Measurements from ENCODE around the gene S100A5. TPM values are rescaled to one million over a fixed set of nuclear protein-coding genes. Genes with fewer than 3 reads are reported as not detected.

S100A5 gene
- total and polyA plus RNA-seq, 2 of the 8 experiments (the other 6 are each of a cell fraction or from before 2014, with no cell fraction given), result not detected

GRCh38 chr1:153506386-153506785 is 34.3 kb downstream of the S100A5 start:
- ChIA-PET POLR2A (ENCODE audit: partially characterized antibody) (no interaction called here), CTCF (ENCODE audit: partially characterized antibody) (interaction anchor here (0.8 to 4.0 kb wide), 7 partner anchors 10 to 153 kb away, joined by 3 to 28 read pairs (median 4); no protein-coding TSS in a partner anchor)
- WGBS, 2 experiments (ENCODE audit: extremely low coverage in 1 of 2, insufficient coverage in 1 of 2, insufficient read length in 1 of 2, insufficient replicate concordance in 2 of 2, low coverage in 1 of 2, low lambda C conversion rate in 2 of 2, missing lambda C conversion rate in 1 of 2), result 88% methylated on average over 5 of the region's 5 CpGs; no CpG with 5 or more reads in 1 of the 2 experiments

More at GRCh38 chr1:153506386-153506785, 34.3 kb downstream of the S100A5 start:
- Histone ChIP-seq H2AFZ (ENCODE audit: low read length) (no peak overlapping the region), H3K56ac (replicated peaks; ENCODE audit: insufficient read length, low read depth, low read length) (no peak overlapping the region), H2BK5ac (ENCODE audit: low read depth, low read length) (no peak overlapping the region), H4K8ac (ENCODE audit: extremely low read depth, insufficient read depth, low read length) (no peak overlapping the region), H3K23me2 (ENCODE audit: low read depth, low read length) (no peaks in the 10 kb centered on the region), H3K79me1 (ENCODE audit: low read depth, low read length) (no peaks in the 10 kb centered on the region), H4K20me1 (replicated peaks in 1 of 2; ENCODE audit: control insufficient read depth in 1 of 2, insufficient read depth in 2 of 2, low read length in 2 of 2) (no peaks in the 10 kb centered on the region), H3K79me2 (ENCODE audit: control insufficient read depth in 1 of 2, insufficient read depth in 2 of 2, low read length in 2 of 2) (no peaks in the 10 kb centered on the region), H3K23ac (ENCODE audit: insufficient read length) (no peak overlapping the region), H2BK20ac (ENCODE audit: low read length) (no peak overlapping the region), H2BK120ac (replicated peaks; ENCODE audit: low read depth, low read length) (no peak overlapping the region), H3K9ac (replicated peaks in 1 of 4; ENCODE audit: extremely low read depth in 1 of 4, low read depth in 3 of 4, low read length in 3 of 4) (no peak overlapping the region), H3K4ac (replicated peaks; ENCODE audit: insufficient read length, low read depth, low read length) (no peak overlapping the region), H3K36me3 (ENCODE audit: control insufficient read depth in 2 of 4, insufficient read depth in 4 of 4, low read length in 3 of 4) (no peaks in the 10 kb centered on the region), H4K91ac (replicated peaks; ENCODE audit: insufficient read length, low read length) (no peak overlapping the region), H3K9me3 (ENCODE audit: insufficient read depth in 2 of 2, low read depth in 1 of 2, low read length in 1 of 2) (no peaks in the 10 kb centered on the region), H3K4me3 (ENCODE audit: extremely low read depth in 1 of 4, insufficient read depth in 2 of 4, low read depth in 3 of 4, low read length in 4 of 4) (no peak overlapping the region), H3K4me1 (replicated peaks in 1 of 4; ENCODE audit: control insufficient read depth in 3 of 4, insufficient read depth in 4 of 4, low read length in 3 of 4) (peaks cover 0 to 2% (median 0%) of the 10 kb centered on the region in 4 experiments; a peak in 3 of 7 replicates), H3K14ac (ENCODE audit: insufficient read length) (no peak overlapping the region), H2BK15ac (ENCODE audit: low read length) (no peak overlapping the region), H2AK5ac (ENCODE audit: low read depth, low read length) (no peak overlapping the region), H3K18ac (ENCODE audit: extremely low read depth, low read length) (no peak overlapping the region), H3K27ac (ENCODE audit: low read depth, low read length) (no peak overlapping the region), H3K4me2 (ENCODE audit: insufficient read depth in 1 of 2, low read depth in 2 of 2, low read length in 2 of 2) (no peak overlapping the region), H3K27me3 (replicated peaks in 1 of 4; ENCODE audit: control insufficient read depth in 3 of 4, extremely low read depth in 1 of 4, insufficient read depth in 3 of 4, low read length in 3 of 4) (no peaks in the 10 kb centered on the region; a peak in 2 of 7 replicates), H2BK12ac (ENCODE audit: low read depth, low read length) (no peak overlapping the region), H4K5ac (ENCODE audit: insufficient read length, low read depth, low read length) (no peak overlapping the region)
- TF ChIP-seq SP1 (IDR thresholded peaks at IDR 0.05; ENCODE audit: low read depth, low read length) (no peak), SRF (IDR thresholded peaks at IDR 0.05; ENCODE audit: low read depth, low read length) (no peak), ATF2 (IDR thresholded peaks at IDR 0.05; ENCODE audit: low read length) (no peak), SIRT6 (IDR thresholded peaks at IDR 0.05; ENCODE audit: low read length) (no peak), ZNF274 (IDR thresholded peaks at IDR 0.05; ENCODE audit: borderline replicate concordance, extremely low read depth, low read length) (no peak), JUND (IDR thresholded peaks at IDR 0.05; ENCODE audit: low read length) (no peak)
- DNase-seq (ENCODE audit: low read depth in 1 of 2, low spot score in 2 of 2), result no peak
- no peak for FAIRE-seq

All from H1 (cell line).